ENCODE data around the gene PRPF6. TPM values are rescaled to one million over a fixed set of nuclear protein-coding genes. Genes with fewer than 3 reads are reported as not detected.

Gene PRPF6
- polyA plus RNA-seq, 3 donors = 29.1 to 47.7 (median 34.5) TPM

DNA sequence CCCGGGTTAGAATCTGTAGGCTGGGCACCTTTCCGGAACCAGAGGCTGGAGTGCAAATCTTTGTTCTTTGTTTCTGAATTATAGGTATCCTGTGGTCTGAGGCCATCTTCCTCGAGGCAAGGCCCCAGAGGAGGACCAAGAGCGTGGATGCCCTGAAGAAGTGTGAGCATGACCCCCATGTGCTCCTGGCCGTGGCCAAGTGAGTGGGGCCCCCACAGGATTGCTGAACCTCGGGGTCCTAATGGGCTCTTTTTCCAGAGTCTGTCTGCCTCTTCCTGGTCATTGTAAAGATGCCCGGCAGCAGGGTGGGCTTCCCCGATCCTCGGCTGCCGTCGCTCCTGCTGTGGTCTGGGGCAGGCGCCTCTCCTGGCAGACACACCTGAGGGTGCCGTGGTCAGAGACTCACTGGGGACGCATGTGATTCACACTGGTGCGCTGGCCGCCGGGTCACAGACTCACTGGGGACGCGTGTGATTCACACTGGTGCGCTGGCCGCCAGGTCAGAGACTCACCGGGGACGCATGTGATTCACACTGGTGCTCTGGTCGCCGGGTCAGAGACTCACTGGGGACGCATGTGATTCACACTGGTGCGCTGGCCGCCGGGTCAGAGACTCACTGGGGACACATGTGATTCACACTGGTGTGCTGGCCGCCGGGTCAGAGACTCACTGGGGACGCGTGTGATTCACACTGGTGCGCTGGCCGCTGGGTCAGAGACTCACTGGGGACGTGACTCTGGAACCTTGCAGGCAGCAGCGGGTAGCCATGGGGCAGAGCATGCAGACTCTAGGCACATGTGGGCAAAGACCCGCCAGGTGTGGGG lies 48.6 kb downstream of the PRPF6 start:
- H3K4me3 ChIP-seq (replicated peaks in 1 of 3; ENCODE audit: low read depth in 2 of 3, low read length in 3 of 3) = no peak overlapping the region
- H3K27me3 ChIP-seq (ENCODE audit: control insufficient read depth in 2 of 2, insufficient read depth in 2 of 2, low read length in 2 of 2) = no peaks in the 10 kb centered on the region
- peaks cover under 1% of the 10 kb centered on the region for H4K20me1 ChIP-seq (ENCODE audit: insufficient read depth, low read length)
- H3K27ac ChIP-seq (ENCODE audit: low read depth in 1 of 2, low read length in 2 of 2) = no peak overlapping the region
- no peak overlapping the region for H3K4me2 ChIP-seq (replicated peaks; ENCODE audit: extremely low read depth, low read length, poor library complexity, severe bottlenecking)
- peaks cover 0 to 3% (median 2%) of the 10 kb centered on the region in 3 donors for H3K27me3 Mint-ChIP-seq (ENCODE audit: low read depth in 3 of 3)
- no peaks in the 10 kb centered on the region for H3K79me2 ChIP-seq (ENCODE audit: insufficient read depth, low read length)
- H3K9ac ChIP-seq (ENCODE audit: insufficient read depth, low read length, poor library complexity, severe bottlenecking) = no peak overlapping the region
- no peaks in the 10 kb centered on the region for H3K4me1 Mint-ChIP-seq
- TF ChIP-seq, protein P1, sequence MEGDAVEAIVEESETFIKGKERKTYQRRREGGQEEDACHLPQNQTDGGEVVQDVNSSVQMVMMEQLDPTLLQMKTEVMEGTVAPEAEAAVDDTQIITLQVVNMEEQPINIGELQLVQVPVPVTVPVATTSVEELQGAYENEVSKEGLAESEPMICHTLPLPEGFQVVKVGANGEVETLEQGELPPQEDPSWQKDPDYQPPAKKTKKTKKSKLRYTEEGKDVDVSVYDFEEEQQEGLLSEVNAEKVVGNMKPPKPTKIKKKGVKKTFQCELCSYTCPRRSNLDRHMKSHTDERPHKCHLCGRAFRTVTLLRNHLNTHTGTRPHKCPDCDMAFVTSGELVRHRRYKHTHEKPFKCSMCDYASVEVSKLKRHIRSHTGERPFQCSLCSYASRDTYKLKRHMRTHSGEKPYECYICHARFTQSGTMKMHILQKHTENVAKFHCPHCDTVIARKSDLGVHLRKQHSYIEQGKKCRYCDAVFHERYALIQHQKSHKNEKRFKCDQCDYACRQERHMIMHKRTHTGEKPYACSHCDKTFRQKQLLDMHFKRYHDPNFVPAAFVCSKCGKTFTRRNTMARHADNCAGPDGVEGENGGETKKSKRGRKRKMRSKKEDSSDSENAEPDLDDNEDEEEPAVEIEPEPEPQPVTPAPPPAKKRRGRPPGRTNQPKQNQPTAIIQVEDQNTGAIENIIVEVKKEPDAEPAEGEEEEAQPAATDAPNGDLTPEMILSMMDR (IDR thresholded peaks at IDR 0.05) = no peak
- peaks cover 83 to 100% of the 10 kb centered on the region in 2 donors for H3K36me3 ChIP-seq (replicated peaks in 1 of 2; ENCODE audit: control insufficient read depth in 1 of 2, insufficient read depth in 2 of 2, low read length in 2 of 2)
- H3K27ac Mint-ChIP-seq = peak overlapping the region in 1 of 7 donors; percentile 37
- H3K9me3 ChIP-seq (replicated peaks in 1 of 2; ENCODE audit: control insufficient read depth in 1 of 2, insufficient read depth in 1 of 2, low read length in 2 of 2) = no peaks in the 10 kb centered on the region
- H3K9me3 Mint-ChIP-seq = peaks cover 0 to 2% (median 0%) of the 10 kb centered on the region in 7 donors
- intact Hi-C loops (cut with micrococcal nuclease) = no loop called here
- peaks cover 90 to 100% of the 10 kb centered on the region in 2 donors for H3K36me3 Mint-ChIP-seq
- H3K4me3 Mint-ChIP-seq = no peak overlapping the region
- H3K4me1 ChIP-seq (ENCODE audit: control insufficient read depth in 1 of 2, insufficient read depth in 2 of 2, low read length in 2 of 2) = no peaks in the 10 kb centered on the region
- H2AFZ ChIP-seq (ENCODE audit: insufficient read depth, low read depth, low read length, poor library complexity, severe bottlenecking) = no peak overlapping the region
- WGBS (ENCODE audit: insufficient coverage) = 97% methylated on average over 37 of the region's 38 CpGs
- DNase-seq = no peak

DNA sequence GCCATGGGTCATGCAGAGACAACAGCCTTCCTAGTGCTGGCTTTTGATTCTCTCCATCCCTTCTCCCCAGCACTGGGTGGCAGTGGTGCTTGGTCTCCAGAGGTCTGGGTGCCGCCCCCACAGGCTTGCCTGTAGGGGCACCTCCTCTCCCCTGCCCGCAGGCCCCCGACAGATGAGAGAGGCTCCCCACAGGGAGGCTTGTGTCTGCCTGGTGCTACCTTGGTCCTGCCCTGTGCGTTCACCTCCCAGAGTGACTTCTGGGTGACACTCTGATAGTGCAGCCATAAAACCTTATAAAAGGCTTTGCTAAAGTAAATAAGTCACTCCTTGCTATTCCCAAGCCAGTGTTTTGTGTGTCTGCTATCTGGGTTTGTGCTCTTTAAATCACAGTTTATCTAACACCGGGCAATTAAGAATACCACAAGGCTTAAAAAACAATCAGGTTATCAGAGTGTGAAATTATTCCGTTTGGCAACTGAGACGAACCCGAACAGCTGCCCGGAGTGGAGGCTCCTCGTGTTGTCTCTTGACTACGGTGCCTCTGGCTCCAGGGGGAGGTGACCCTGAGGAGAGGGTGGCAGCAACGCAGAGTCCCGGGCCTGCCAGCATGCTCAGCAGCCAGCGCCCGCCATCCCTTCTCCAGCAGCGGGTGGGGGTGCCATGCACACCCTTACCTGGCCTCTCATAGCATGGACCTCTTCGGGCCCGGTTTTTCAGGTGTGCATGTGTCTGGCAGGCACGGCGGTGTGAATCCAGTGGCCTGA lies 49.6 kb downstream of the PRPF6 start:
- H3K27me3 Mint-ChIP-seq (ENCODE audit: low read depth in 3 of 3) = peaks cover 0 to 3% (median 2%) of the 10 kb centered on the region in 3 donors
- intact Hi-C loops (cut with micrococcal nuclease) = no loop called here
- H3K36me3 Mint-ChIP-seq = peaks cover 86 to 94% of the 10 kb centered on the region in 2 donors
- Histone ChIP-seq H4K20me1 (ENCODE audit: insufficient read depth, low read length) (no peaks in the 10 kb centered on the region), H3K9ac (ENCODE audit: insufficient read depth, low read length, poor library complexity, severe bottlenecking) (no peak overlapping the region), H3K9me3 (replicated peaks in 1 of 2; ENCODE audit: control insufficient read depth in 1 of 2, insufficient read depth in 1 of 2, low read length in 2 of 2) (no peaks in the 10 kb centered on the region), H3K4me2 (replicated peaks; ENCODE audit: extremely low read depth, low read length, poor library complexity, severe bottlenecking) (no peak overlapping the region), H3K4me3 (replicated peaks in 1 of 3; ENCODE audit: low read depth in 2 of 3, low read length in 3 of 3) (no peak overlapping the region), H2AFZ (ENCODE audit: insufficient read depth, low read depth, low read length, poor library complexity, severe bottlenecking) (no peak overlapping the region), H3K4me1 (ENCODE audit: control insufficient read depth in 1 of 2, insufficient read depth in 2 of 2, low read length in 2 of 2) (no peaks in the 10 kb centered on the region), H3K79me2 (ENCODE audit: insufficient read depth, low read length) (no peaks in the 10 kb centered on the region), H3K27me3 (ENCODE audit: control insufficient read depth in 2 of 2, insufficient read depth in 2 of 2, low read length in 2 of 2) (no peaks in the 10 kb centered on the region), H3K36me3 (replicated peaks in 1 of 2; ENCODE audit: control insufficient read depth in 1 of 2, insufficient read depth in 2 of 2, low read length in 2 of 2) (peaks cover 73 to 99% of the 10 kb centered on the region in 2 donors), H3K27ac (ENCODE audit: low read depth in 1 of 2, low read length in 2 of 2) (no peak overlapping the region)
- H3K27ac Mint-ChIP-seq = no peak overlapping the region
- H3K4me1 Mint-ChIP-seq = no peaks in the 10 kb centered on the region
- H3K9me3 Mint-ChIP-seq = peaks cover 0 to 2% (median 0%) of the 10 kb centered on the region in 7 donors
- H3K4me3 Mint-ChIP-seq = no peak overlapping the region
- TF ChIP-seq, protein P1 (IDR thresholded peaks at IDR 0.05) = no peak
- WGBS (ENCODE audit: insufficient coverage) = 98% methylated on average over 16 of the region's 20 CpGs
- no peak for DNase-seq

Measured in CD14-positive monocyte (primary cell).